ENCODE measurements around the gene MYO3B.

Gene MYO3B, protein sequence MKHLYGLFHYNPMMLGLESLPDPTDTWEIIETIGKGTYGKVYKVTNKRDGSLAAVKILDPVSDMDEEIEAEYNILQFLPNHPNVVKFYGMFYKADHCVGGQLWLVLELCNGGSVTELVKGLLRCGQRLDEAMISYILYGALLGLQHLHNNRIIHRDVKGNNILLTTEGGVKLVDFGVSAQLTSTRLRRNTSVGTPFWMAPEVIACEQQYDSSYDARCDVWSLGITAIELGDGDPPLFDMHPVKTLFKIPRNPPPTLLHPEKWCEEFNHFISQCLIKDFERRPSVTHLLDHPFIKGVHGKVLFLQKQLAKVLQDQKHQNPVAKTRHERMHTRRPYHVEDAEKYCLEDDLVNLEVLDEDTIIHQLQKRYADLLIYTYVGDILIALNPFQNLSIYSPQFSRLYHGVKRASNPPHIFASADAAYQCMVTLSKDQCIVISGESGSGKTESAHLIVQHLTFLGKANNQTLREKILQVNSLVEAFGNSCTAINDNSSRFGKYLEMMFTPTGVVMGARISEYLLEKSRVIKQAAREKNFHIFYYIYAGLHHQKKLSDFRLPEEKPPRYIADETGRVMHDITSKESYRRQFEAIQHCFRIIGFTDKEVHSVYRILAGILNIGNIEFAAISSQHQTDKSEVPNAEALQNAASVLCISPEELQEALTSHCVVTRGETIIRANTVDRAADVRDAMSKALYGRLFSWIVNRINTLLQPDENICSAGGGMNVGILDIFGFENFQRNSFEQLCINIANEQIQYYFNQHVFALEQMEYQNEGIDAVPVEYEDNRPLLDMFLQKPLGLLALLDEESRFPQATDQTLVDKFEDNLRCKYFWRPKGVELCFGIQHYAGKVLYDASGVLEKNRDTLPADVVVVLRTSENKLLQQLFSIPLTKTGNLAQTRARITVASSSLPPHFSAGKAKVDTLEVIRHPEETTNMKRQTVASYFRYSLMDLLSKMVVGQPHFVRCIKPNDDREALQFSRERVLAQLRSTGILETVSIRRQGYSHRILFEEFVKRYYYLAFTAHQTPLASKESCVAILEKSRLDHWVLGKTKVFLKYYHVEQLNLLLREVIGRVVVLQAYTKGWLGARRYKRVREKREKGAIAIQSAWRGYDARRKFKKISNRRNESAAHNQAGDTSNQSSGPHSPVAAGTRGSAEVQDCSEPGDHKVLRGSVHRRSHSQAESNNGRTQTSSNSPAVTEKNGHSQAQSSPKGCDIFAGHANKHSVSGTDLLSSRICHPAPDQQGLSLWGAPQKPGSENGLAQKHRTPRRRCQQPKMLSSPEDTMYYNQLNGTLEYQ (N-terminal part only)

DNA sequence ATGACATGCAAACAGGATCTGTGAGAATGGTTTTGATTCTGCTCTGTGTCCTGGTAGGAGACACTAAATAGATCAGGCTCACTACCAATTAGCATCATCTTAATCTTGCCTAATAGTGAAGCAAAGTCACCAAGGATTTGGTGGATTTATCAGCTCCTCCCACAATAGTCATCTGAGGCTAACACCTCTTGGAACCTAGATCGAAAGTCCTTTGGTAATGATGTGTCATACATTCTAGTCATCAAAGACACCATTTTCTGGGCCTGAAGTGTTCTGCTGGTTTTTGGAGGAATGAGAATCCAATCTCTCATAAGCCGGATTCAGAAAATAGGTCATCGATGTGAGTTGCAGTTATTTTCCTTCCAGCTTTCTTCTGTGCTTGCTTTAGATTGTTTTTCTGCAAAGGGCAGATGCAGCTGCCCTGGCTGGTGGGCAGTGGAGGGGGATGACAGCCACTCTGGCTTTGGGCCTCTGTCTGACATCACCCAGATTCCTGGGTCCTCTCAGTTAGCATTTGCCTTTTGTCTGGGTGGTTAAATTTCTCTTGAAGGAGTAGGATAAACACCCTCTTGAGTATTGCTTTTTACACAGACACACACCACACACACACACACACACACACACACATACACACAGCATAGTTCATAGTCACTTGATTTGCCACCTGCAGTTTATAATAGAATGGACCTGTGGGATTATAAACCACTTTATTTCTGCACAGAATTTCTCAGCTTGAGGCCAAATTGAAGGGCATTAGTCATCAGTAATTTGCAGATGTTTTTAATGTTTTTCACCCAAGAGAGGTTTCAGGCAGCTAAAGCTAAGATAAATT is at the start of gene MYO3B:
Gene MYO3B (plus strand): TSS at position 198 of the 832 bp plus-strand sequence. CDS start 141 bp downstream, at position 339.
- peak; percentile 25 for DNase-seq

DNA sequence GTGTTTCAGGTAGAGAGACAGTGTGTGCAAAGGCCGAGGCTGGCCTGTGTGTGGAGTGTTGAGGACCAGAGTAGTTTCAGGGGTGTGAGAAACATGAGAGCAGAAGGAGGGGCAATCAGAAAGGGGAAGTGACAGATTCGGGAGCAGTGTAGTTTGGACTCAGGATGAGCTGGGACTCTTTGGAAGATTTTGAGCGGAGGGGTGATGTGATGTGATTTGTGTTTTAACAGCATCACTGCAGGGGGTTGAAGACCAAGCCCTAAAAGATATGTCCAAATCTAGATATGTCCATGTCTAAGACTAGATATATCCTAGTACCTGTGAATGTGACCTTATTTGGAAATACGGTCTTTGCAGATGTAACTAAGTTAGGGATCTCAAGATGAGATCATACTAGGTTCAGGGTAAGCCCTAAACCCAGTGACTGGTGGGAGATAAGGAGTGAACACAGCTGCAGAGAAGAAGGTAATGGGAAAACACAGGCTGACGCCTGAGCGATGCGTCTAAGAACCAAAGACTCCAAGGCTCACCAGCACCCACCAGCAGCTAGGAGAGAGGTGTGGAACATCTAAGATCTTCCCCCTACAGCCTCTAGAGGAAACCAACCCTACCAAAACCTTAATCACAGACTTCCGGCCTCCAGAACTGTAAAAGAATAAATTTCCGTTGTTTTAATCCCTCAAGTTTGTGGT is 38.5 kb upstream of the MYO3B start:
- no peak for DNase-seq

DNA sequence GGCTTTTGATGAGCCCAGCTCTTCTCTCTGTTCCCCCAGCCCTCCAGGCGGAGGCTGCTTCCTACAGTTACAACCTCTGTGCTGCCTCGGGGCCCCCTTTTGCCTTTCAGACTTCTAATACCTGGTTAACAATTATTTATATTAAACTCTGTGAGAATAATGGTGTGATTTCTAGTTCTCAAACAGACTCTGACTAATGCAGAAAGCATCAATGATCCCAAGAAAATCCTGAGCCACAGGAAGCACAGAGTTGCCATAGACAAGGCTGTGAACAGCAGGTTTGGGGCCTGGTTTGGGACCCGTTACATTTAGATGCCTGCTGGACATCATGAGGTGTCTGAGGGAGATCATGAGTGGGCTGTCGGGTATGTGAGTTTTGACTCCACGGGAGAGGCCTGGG is 37.4 kb upstream of the MYO3B start:
- DNase-seq: no peak

DNA sequence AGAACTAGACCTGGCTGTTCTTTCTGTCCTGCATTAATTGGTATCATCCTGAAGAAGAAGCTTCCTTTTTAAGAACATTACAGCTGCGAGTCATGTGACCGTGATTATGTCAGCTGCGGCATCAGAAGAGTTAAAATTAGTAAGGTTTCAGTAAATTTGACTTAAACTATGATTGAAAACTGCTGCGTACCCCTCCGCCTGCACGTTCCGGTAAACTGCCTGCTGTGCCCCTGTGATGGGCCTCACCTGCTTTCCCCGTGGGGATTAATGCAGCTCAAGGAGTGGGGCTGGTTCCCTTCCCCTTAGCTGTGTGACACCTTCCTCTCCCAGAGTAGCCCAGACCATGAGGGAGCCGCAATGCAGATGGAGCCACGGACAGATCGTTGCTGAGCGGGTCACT is 36.1 kb upstream of the MYO3B start:
- no peak for DNase-seq

DNA sequence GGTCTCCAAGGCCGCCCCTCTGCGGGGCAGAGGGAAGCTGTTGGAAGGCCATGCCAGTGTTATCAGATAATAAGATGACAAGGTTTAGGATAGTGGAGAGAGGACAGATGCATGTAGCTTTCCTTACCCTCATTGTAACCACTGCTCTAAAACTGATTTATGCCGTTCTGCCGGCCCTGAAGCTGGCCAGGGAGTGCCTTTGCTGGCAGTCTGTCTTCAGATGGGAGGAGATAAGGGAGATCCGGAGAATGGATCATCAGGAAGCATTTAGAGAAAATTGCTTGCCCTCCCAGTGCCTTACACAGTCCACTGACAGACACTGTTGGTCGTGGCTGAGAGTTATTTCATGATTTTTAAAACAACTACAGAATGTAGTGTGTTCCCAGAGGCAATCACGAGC is 35.4 kb upstream of the MYO3B start:
- DNase-seq: no peak

DNA sequence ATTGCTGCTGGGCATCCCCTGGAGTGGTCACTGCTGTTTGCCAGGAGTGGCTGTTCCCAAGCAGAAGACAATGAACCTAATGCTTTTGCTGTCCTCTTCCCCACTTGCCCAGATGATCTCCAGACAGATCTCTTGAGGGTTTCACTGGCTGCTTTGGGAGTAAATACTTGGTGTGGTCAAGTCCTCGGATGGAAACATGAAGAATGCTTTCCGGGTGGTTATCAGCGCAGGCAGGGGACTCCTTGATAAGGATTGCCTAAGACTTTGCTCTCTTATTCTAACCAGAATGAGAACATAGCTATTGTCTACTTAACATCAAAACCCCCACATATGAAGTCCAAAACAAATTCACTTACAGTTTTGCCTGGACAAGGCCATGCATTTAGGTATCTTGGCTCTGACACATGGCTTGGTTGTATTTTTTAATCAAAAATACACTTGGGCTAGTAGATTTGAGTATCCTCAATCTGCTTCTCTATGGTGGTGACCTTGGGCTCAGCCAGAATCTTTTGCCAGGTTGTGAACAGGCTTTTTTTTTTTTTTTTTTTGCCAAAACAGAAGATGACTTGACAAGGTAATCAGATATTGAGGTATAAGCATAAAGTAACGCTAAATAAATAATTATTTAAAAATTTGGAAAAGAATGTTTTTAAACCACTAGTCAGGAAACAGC is 34.8 kb upstream of the MYO3B start:
- no peak for DNase-seq

DNA sequence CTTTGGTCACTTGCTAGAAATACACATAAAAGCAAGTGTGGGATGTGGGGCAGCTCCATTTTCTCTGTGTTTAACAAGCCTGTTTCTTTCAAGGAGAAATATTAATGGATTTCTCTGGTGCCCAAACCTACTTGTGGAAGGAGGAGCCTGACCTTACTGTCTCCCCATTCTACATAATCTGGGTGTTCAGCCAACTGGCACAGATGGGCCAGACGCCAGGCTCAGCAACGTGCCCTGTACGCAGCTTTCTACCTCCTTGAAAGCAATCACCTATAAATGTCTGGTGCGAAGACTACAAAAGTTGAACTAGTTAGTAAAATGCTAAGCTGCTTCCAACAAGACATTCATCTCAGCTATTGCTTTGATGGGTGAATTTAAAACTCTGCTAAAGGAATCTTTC is 33.2 kb upstream of the MYO3B start:
- DNase-seq: no peak

DNA sequence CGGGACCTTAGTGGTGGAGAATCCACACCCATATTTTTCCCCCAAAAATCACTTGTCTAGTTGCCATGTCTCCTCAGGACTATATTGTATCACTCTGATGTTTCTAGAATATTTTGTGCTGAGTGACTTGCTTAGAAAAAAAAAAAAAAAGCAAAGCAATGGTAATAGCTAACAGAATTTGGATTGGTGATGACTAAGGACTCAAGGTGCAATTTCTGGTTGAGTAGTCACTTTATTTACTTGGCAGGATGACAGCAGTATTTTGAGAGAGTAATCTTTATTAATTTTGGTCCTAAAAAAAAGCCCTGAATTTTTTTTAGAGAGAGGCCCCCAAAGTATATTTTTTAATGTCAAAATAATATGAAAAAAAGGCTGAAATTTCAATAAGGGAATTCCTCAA is 32.8 kb upstream of the MYO3B start:
- no peak for DNase-seq

DNA sequence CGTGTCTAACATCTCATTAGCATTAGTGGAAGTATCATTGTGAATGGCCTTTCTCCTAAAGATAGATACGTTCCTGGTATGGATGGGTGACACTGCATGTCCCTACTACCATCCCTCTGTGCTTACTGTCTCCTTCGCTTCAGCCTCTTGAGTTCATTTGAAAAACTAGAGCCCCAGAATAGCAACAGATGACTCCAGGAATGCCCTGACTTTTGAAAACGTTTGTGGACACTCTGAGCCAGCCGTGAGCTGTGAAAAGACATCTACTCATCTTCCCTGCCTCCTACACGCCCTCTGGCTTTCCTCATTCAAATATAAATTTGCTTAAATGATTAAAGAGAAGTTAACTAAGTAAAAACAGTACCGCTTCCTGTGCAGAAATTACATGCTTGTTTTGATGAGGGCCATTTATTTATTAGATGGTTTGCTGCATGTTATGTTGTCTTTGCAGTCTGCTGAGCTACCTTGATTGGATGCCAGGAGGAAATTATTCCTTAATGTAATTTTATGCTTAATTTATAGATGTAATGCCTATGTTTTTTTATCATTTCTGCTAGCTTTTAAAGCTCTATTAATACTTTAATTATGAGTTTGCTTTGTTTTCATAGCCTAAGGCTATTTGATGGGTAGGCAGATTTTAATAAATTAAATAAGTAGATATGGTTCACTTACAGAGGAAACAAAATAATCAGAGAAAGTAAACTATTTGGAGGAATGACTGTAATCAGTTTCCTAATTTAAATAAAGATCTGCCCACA is 32.1 kb upstream of the MYO3B start:
- DNase-seq: no peak

DNA sequence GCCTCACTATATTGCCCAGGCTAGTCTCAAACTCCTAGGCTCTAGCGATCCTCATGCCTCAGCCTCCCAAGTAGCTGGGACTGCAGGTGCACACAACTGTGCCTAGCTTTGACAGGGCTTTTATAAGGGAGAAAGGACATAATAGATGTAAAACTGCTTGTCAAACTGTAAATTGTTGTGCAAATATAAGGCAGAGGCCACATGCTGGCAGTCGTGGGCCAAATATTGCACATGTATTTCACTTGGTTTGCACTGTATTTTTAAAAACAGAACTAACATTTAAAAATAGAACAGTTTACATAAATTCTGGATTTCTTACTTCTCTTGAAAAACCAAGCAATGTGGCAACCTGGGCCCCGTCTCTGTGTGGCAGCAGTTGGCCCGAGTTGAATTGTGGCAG is 31.2 kb upstream of the MYO3B start:
- DNase-seq: peak; percentile 6

DNA sequence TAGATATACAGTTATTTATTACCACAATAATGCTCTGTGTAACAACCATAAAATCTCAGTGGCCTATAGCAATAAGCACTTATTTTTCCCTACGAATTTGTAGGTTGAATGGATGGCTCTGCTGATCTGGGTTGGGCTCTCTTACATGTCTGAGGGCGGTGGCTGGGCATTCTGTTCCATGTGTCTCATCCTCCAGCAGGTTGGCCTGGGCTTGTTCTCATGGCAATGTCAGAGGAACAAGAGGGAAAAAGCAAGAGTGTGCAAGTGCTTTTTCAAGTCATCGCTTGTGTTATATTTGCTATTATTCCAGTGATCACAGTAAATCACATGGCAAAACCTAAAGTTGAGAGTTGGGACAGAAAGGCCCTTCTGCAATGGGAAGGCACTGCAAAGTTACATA is 30.4 kb upstream of the MYO3B start:
- no peak for DNase-seq

DNA sequence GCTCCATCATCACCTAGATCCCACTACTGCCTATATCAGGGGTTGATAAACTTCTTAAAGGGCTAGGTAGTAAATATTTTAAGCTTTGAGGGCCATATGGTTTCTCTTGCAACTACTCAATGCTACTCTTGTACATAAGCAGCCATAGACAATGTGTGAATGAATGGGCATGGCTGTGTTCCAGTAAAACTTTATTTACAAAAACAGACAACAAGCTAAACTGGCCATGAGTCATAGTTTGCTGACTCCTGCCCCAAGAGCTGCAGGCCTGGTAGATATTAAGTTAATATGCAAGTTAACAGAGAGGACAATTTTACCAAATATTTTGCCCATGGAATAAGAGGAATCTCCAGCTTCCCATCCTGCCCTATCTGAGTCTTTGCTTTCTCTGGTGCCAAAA is 29.8 kb upstream of the MYO3B start:
- DNase-seq: peak; percentile 4

DNA sequence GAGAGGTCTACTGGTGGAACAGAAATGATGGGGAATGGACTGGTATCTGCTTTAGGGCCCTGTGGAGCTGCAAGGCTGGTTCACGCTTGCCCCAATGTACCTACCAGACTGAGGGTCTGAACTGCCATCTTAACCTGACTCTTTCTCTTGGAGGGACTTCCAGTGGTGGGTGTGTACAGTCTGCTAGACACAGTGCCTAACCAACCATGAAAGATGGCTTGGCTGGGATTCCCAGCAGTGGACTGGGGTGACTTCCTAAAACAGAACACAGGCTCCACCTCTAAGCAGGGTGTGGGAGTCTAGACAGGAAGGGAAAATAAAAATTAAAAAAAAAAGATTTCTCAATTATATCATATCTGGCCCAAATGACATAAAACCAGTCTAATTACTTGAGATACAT is 25.5 kb upstream of the MYO3B start:
- DNase-seq: no peak

DNA sequence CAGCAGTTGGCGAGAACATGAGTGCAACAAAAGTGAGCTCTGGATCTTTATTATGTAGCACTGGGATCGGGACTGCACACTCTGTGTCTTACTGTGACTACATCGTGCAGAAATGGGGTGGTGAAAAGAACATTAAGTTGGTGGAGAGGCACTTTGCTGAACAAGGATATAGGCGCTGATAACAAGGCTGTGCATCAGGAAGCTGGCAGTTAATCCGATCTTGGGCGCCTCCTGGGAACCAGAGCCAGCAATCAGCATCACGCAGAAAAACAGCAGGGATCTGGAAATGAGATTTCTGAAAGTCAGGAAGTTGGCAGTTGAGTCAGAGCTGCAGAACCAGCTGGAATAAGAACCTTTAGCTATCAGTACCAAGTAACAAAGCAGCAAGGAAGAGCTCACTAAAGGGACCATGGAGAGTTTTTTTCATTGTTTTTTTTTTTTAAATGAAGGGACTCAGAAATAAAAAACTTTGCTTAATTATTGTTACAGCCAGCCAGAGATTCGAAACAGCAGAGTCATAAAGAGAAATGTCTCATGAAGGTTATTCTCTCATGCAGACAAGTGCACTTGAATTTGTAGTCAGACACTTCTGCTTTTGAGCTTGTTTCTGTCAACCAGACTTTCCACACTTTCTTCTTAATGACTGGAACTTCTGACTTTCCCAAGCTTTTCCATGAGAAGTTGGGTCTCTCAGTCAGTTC is 22.8 kb upstream of the MYO3B start:
- no peak for DNase-seq

DNA sequence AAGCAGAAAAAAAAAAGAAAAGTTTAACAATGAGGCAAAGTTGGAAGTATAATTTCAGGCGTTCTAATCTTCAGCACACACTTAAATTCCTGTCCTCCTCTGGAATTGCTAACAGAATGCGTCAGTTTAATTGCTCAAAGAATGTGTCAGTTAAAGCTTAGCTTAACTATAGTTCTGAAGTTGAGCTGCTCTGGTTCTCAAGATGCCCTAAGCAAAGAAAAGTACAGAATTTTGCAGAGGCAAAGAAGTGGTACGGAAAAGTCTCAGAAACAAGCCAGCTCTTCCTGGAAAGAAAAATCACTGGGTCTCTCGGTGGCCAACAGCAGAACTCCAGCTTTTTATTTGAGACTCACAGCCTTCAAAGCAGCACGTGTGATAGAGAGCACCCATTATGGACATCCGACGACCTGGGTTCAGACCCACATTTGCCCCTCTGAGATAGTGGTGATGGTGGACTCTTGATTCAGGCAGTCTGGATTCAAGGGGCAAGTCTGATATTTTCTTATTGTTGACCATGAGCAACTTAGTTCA is 22.2 kb upstream of the MYO3B start:
- no peak for DNase-seq

DNA sequence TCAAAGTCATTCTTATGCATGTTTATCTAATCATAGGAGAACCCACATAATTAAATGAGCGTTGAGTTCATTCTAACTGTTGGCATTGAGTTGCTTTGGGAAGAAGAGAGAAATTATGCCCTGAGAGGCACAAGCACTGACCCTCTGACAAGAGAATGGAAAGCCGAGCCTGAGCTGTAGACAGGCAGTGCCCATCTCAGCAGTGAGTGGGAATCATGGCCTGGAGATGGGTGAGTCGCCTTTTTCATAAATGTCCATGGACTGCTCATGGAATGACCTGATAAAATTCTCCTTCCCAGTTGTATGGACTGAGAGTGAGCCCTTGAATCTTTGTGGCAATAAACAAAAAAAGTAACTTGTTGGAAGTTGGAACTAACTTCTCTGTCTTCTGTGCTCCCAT is 21.4 kb upstream of the MYO3B start:
- no peak for DNase-seq

DNA sequence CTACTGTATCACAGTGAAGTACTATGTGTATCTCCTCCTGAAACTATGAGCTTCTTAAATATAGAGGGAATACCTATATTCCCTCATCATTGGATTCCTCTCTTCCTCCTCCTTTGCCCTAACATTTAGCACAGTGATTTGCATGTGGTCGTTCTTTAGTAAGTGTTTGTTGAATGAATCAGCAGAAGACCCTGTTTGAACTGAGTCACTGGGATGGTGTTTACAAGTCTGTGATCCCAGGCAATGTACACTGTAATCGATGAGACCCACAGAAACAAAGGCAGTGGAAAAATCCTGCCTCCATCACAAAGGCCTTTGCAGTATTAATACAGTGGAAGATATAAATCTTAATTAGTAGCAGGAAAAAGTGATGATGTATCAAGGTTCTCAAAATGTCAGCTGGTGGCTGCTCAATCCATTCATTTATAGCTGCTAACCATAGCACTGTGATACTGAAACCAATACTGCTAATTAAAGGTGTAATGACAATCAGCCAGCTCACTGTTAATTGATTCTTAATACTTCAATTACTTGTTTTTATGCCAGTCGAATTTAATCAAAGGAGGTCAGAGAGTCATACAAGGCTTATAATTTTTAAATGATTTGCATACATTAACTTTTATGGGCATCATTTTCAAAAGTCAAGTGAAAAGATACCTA is 20.8 kb upstream of the MYO3B start:
- DNase-seq: peak; percentile 15

DNA sequence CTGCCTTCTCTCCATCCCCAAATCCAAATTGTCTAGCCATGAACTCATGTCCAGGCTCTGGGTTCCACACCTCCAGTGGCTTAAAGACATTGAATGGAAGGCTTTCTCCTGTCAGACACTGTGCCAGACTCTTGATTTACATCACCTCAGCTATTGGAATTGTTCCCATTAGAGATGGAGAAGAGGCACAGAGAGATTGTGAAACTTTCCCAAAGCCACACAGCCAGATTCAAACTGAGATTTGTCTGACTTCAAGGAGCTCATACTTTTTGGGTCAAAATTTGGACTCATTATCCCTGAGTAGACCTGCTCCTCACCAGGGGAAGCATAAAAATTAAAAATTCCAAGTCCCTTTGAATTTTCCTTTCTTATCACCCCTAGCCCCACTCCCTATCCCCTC is 18.9 kb upstream of the MYO3B start:
- DNase-seq: no peak

Measured in NCI-H774 (cell line).